HCT116 (cell line): ENCODE measurements around the gene OSBPL10. TPM values are rescaled to one million over a fixed set of nuclear protein-coding genes. Genes with fewer than 3 reads are reported as not detected.

Source experiments
- CBX3 ChIP-seq: IDR thresholded peaks from 2 replicates; pipeline ENCODE4 v1.6.1; 2012; ENCODE audit warnings: low read depth
- CEBPB ChIP-seq: IDR thresholded peaks from 2 replicates; pipeline ENCODE4 v1.6.1; 2012; ENCODE audit warnings: low read depth
- EGR1 ChIP-seq: IDR thresholded peaks from 2 replicates; pipeline ENCODE4 v1.6.1; 2012; ENCODE audit warnings: low read depth
- EZH2 ChIP-seq: fragments of 200-600 bp; sonication (generic); IDR thresholded peaks from 2 replicates; pipeline ENCODE4 v1.6.1; 2017; ENCODE audit warnings: antibody characterized with exemption, mixed run types
- FOSL1 ChIP-seq: IDR thresholded peaks from 2 replicates; pipeline ENCODE4 v1.6.1; 2012; ENCODE audit warnings: low read depth
- REST ChIP-seq: IDR thresholded peaks from 2 replicates; pipeline ENCODE4 v1.6.1; 2012; ENCODE audit warnings: low read depth
- SIN3A ChIP-seq: IDR thresholded peaks from 2 replicates; pipeline ENCODE4 v1.6.1; 2012; ENCODE audit warnings: low read depth
- SRF ChIP-seq: IDR thresholded peaks from 2 replicates; pipeline ENCODE4 v1.6.1; 2012; ENCODE audit warnings: low read depth
- TCF7L2 ChIP-seq: IDR thresholded peaks from 2 replicates; pipeline ENCODE4 v1.7.0; 2011; ENCODE audit warnings: borderline replicate concordance, inconsistent platforms; ENCODE audit not compliant: insufficient read depth, insufficient read length; ENCODE audit errors: extremely low read depth
- ZBTB33 ChIP-seq: IDR thresholded peaks from 2 replicates; pipeline ENCODE4 v1.6.1; 2011; ENCODE audit warnings: mild to moderate bottlenecking, low read length, moderate library complexity; ENCODE audit not compliant: insufficient replicate concordance; ENCODE audit errors: extremely low read depth
- total RNA-seq: library from RNA; stranded (reverse); gene quantifications from one replicate; pipeline ENCODE4 v1.2.1, GENCODE V29; 2021; ENCODE audit not compliant: unreplicated experiment

OSBPL10 gene
- total RNA-seq, 1 experiment from 2014 or later, result 25.8 TPM

GRCh38 chr3:31680072-31680870 is 300.8 kb downstream of the OSBPL10 start (continued):
- TF ChIP-seq REST (no peak), ZBTB33 (no peak), SIN3A (no peak), CEBPB (no peak), EGR1 (no peak), FOSL1 (no peak), EZH2 (no peak), CBX3 (no peak), SRF (no peak), TCF7L2 (no peak)
